ENCODE results near the gene KRT16. TPM values are rescaled to one million over a fixed set of nuclear protein-coding genes. Genes with fewer than 3 reads are reported as not detected.
A peak's percentile ranks its signal among the peaks of the same experiment; 100 is the strongest.

KRT16 gene
- total RNA-seq, 1 donor from 2014 or later = 0.79 TPM

DNA sequence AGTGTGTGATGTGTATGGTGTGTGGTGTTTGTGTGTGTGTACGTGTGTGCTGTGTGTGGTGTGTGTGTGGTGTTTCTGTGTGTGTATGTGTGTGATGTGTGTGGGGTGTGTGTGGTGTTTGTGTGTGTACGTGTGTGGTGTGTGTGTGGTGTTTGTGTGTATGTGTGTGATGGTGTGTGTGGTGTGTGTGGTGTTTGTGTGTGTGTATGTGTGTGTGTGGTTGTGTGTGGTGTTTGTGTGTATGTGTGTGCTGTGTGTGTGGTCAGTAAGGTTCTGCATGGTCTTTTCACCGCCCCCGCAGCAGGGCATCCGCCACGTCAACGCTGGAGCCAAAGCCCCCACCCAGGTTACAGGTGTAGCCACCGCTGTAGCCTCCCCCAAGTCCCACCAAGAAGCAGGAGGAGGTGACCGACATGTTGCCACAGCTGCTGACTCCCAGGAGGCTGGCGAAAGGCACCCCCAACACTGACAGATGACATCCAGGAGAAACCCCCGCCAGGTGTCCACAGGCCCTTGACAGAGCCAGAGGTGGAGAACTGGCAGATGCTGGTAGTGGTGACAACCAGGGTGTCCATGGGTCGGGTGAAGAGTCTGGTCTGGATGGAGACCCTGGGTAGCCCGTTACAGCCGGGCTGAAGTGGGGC, 21.1 kb upstream of the KRT16 start:
- Histone ChIP-seq H3K9ac (ENCODE audit: low read length) (no peak overlapping the region), H3K4me1 (ENCODE audit: insufficient read depth, low read length) (peaks cover 10% of the 10 kb centered on the region), H3K79me2 (ENCODE audit: insufficient read depth, low read length) (no peaks in the 10 kb centered on the region), H3K27ac (ENCODE audit: low read depth, low read length) (no peak overlapping the region), H3K4me2 (ENCODE audit: low read length) (no peak overlapping the region), H3K27me3 (ENCODE audit: insufficient read depth, low read length) (peaks cover 4% of the 10 kb centered on the region), H3K4me3 (ENCODE audit: insufficient read depth, low read depth, low read length) (no peak overlapping the region), H3K9me3 (ENCODE audit: insufficient read depth, low read depth, low read length) (no peaks in the 10 kb centered on the region), H3K36me3 (ENCODE audit: insufficient read depth, low read length) (no peaks in the 10 kb centered on the region), H4K20me1 (ENCODE audit: insufficient read depth, low read length) (no peaks in the 10 kb centered on the region), H2AFZ (ENCODE audit: low read depth, low read length) (no peak overlapping the region)
- Mint-ChIP-seq H3K36me3 (ENCODE audit: low read depth, unreplicated experiment) (no peaks in the 10 kb centered on the region), H3K27me3 (ENCODE audit: low read depth, unreplicated experiment) (peaks cover 19% of the 10 kb centered on the region), H3K9me3 (ENCODE audit: unreplicated experiment) (no peaks in the 10 kb centered on the region), H3K4me1 (ENCODE audit: low read depth, unreplicated experiment) (no peaks in the 10 kb centered on the region), H3K4me3 (ENCODE audit: unreplicated experiment) (no peak overlapping the region), H3K27ac (ENCODE audit: unreplicated experiment) (no peak overlapping the region)
- FAIRE-seq (peak; percentile 50), DNase-seq (ENCODE audit: low read depth) (no peak)
- TF ChIP-seq EZH2 (IDR thresholded peaks at IDR 0.05; ENCODE audit: insufficient read depth, low read length) = no peak
- TF ChIP-seq, protein P1, sequence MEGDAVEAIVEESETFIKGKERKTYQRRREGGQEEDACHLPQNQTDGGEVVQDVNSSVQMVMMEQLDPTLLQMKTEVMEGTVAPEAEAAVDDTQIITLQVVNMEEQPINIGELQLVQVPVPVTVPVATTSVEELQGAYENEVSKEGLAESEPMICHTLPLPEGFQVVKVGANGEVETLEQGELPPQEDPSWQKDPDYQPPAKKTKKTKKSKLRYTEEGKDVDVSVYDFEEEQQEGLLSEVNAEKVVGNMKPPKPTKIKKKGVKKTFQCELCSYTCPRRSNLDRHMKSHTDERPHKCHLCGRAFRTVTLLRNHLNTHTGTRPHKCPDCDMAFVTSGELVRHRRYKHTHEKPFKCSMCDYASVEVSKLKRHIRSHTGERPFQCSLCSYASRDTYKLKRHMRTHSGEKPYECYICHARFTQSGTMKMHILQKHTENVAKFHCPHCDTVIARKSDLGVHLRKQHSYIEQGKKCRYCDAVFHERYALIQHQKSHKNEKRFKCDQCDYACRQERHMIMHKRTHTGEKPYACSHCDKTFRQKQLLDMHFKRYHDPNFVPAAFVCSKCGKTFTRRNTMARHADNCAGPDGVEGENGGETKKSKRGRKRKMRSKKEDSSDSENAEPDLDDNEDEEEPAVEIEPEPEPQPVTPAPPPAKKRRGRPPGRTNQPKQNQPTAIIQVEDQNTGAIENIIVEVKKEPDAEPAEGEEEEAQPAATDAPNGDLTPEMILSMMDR (IDR thresholded peaks at IDR 0.05; ENCODE audit: insufficient read depth, low read depth, low read length) = no peak

DNA sequence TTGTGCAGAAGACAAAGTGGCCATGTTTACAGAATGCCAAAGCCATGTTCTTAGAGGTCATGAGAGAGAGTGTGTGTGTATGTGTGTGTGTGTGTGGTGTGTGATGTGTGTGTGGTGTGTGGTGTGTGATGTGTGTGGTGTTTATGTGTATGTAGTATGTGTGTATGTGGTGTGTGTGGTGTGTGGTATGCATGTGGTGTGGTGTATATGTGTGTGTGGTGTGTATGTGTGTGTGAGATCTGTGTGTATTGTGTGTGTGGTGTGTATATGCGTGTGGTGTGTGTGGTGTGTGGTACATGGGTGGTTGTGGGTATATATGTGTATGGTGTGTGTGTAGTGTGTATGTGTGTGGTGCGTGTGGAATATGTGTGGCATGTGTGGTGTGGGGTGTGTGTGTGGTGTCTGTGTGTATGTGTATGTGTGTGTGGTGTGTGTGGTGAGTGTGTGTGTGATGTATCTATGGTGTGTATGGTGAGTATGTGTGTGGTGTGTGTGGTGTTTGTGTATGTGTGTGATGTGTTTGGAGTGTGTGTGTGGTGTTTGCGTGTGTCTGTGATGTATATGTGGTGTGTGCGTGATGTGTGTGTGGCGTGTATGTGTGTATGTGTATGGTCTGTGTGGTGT, 20.0 kb upstream of the KRT16 start:
- Mint-ChIP-seq H3K9me3 (ENCODE audit: unreplicated experiment) (no peaks in the 10 kb centered on the region), H3K36me3 (ENCODE audit: low read depth, unreplicated experiment) (no peaks in the 10 kb centered on the region), H3K4me3 (ENCODE audit: unreplicated experiment) (no peak overlapping the region), H3K4me1 (ENCODE audit: low read depth, unreplicated experiment) (no peaks in the 10 kb centered on the region), H3K27me3 (ENCODE audit: low read depth, unreplicated experiment) (peaks cover 18% of the 10 kb centered on the region), H3K27ac (ENCODE audit: unreplicated experiment) (no peak overlapping the region)
- Histone ChIP-seq H3K27me3 (ENCODE audit: insufficient read depth, low read length) (peaks cover 4% of the 10 kb centered on the region), H4K20me1 (ENCODE audit: insufficient read depth, low read length) (no peaks in the 10 kb centered on the region), H3K9ac (ENCODE audit: low read length) (no peak overlapping the region), H3K9me3 (ENCODE audit: insufficient read depth, low read depth, low read length) (no peaks in the 10 kb centered on the region), H3K79me2 (ENCODE audit: insufficient read depth, low read length) (no peaks in the 10 kb centered on the region), H3K4me3 (ENCODE audit: insufficient read depth, low read depth, low read length) (no peak overlapping the region), H3K27ac (ENCODE audit: low read depth, low read length) (no peak overlapping the region), H3K36me3 (ENCODE audit: insufficient read depth, low read length) (no peaks in the 10 kb centered on the region), H3K4me1 (ENCODE audit: insufficient read depth, low read length) (peaks cover 10% of the 10 kb centered on the region), H3K4me2 (ENCODE audit: low read length) (no peak overlapping the region), H2AFZ (ENCODE audit: low read depth, low read length) (no peak overlapping the region)
- no peak for DNase-seq (ENCODE audit: low read depth)
- FAIRE-seq = peak; percentile 90
- no peak for TF ChIP-seq EZH2 (IDR thresholded peaks at IDR 0.05; ENCODE audit: insufficient read depth, low read length)
- TF ChIP-seq, protein P1 (IDR thresholded peaks at IDR 0.05; ENCODE audit: insufficient read depth, low read depth, low read length) = no peak

DNA sequence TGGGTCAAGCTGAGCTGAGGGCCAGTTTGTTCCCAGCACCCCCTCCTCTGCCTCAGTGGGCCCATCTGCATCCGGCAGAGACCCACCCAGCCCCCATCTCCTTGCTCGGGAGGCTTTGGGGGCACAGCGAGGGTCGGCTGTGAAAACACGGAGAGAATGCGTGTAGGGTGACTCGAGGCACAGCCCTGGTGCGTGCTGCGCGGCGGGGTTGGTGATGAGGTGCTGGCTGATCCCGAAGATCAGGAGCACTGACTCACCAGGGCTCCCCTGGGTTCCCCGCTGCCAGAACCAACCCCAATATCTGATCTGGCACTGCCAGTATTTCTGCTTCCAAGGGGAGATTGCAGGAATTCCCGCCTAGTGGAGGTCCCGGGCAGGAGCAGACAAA, 19.3 kb upstream of the KRT16 start:
- Histone ChIP-seq H3K4me3 (ENCODE audit: insufficient read depth, low read depth, low read length) (no peak overlapping the region), H3K36me3 (ENCODE audit: insufficient read depth, low read length) (no peaks in the 10 kb centered on the region), H3K9ac (ENCODE audit: low read length) (no peak overlapping the region), H3K27me3 (ENCODE audit: insufficient read depth, low read length) (peaks cover 4% of the 10 kb centered on the region), H3K4me2 (ENCODE audit: low read length) (no peak overlapping the region), H4K20me1 (ENCODE audit: insufficient read depth, low read length) (no peaks in the 10 kb centered on the region), H3K9me3 (ENCODE audit: insufficient read depth, low read depth, low read length) (no peaks in the 10 kb centered on the region), H2AFZ (ENCODE audit: low read depth, low read length) (no peak overlapping the region), H3K4me1 (ENCODE audit: insufficient read depth, low read length) (peaks cover 13% of the 10 kb centered on the region), H3K27ac (ENCODE audit: low read depth, low read length) (no peak overlapping the region), H3K79me2 (ENCODE audit: insufficient read depth, low read length) (no peaks in the 10 kb centered on the region)
- Mint-ChIP-seq H3K9me3 (ENCODE audit: unreplicated experiment) (no peaks in the 10 kb centered on the region), H3K27ac (ENCODE audit: unreplicated experiment) (no peak overlapping the region), H3K27me3 (ENCODE audit: low read depth, unreplicated experiment) (peaks cover 22% of the 10 kb centered on the region), H3K4me3 (ENCODE audit: unreplicated experiment) (no peak overlapping the region), H3K36me3 (ENCODE audit: low read depth, unreplicated experiment) (no peaks in the 10 kb centered on the region), H3K4me1 (ENCODE audit: low read depth, unreplicated experiment) (peaks cover 2% of the 10 kb centered on the region)
- FAIRE-seq (no peak), DNase-seq (ENCODE audit: low read depth) (no peak)
- no peak for TF ChIP-seq EZH2 (IDR thresholded peaks at IDR 0.05; ENCODE audit: insufficient read depth, low read length)
- TF ChIP-seq, protein P1 (IDR thresholded peaks at IDR 0.05; ENCODE audit: insufficient read depth, low read depth, low read length) = no peak
